Keratinocyte (primary cell): ENCODE measurements around the gene KLHL33.

Source experiments
- CTCF ChIP-seq, 3 experiments: IDR thresholded peaks in 1 of 3; conservative IDR thresholded peaks in 1 of 3; optimal IDR thresholded peaks in 1 of 3; 2 replicates in 2 of 3; 3 replicates in 1 of 3; pipeline versions ENCODE3 to v1.5.1; 2011; ENCODE audit warnings: low read length in 3 of 3, mild to moderate bottlenecking in 3 of 3, moderate library complexity in 2 of 3, control low read depth in 1 of 3, inconsistent platforms in 1 of 3; ENCODE audit not compliant: insufficient read depth in 2 of 3; ENCODE audit errors: extremely low read depth in 1 of 3
- EZH2 ChIP-seq: IDR thresholded peaks from one replicate; pipeline ENCODE4 v1.6.1; 2012; ENCODE audit warnings: inconsistent platforms, mild to moderate bottlenecking, low read length, moderate library complexity

DNA sequence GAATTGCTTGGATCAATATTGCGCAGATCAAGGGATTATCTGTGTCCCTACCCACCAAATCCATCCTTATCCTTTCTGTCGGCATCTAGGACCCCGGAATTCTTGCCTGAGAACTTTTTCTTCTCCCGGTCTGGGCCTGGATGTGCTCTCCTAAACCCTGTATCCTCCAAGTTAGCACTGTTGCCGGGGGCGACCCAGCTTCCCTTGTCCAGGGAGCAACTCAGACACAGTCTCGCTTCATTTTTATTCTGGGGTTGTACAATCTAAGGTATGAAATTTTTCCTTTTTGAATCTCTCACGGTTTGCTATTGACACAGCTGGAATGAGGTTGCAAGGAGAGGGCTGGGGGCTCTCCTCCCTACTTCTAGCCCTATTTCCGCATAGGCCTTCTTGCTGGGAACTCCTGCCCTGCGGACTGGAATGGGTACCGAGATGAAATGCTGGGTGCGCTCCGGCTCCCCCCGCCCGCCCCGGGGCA lies 32.8 kb upstream of the KLHL33 start:
- TF ChIP-seq CTCF (optimal IDR thresholded peaks at IDR 0.05 in 1 of 3, IDR thresholded peaks at IDR 0.05 in 1 of 3, conservative IDR thresholded peaks at IDR 0.05 in 1 of 3; ENCODE audit: extremely low read depth in 1 of 3, insufficient read depth in 2 of 3, low read length in 3 of 3) (no peak), EZH2 (no peak)
